Osteoblast (primary cell): ENCODE measurements around the gene VAV3. TPM values are rescaled to one million over a fixed set of nuclear protein-coding genes. Genes with fewer than 3 reads are reported as not detected.
"Not testable (repeated sequence)": the region's sequence is repeated elsewhere in the genome, so short reads cannot be mapped to it uniquely, and the experiment has no call there.

ENCODE experiments used
- DNase-seq: peaks from one replicate; pipeline ENCODE4 v3.0.0; 2011; ENCODE audit warnings: low spot score, mixed read lengths; ENCODE audit not compliant: insufficient read length; ENCODE audit errors: missing footprints
- H2AFZ ChIP-seq: 2 replicates; pipeline ENCODE4 v1.6.0; 2011; ENCODE audit warnings: mild to moderate bottlenecking, low read length
- H3K27ac ChIP-seq: 2 replicates; pipeline ENCODE4 v1.5.1; 2011; ENCODE audit warnings: mild to moderate bottlenecking, low read depth, low read length, moderate library complexity
- H3K27me3 ChIP-seq: 2 replicates; pipeline ENCODE4 v1.6.0; 2012; ENCODE audit warnings: mild to moderate bottlenecking, control low read depth, inconsistent platforms, low read length, moderate library complexity; ENCODE audit not compliant: insufficient read depth
- H3K36me3 ChIP-seq: 2 replicates; pipeline ENCODE4 v1.5.1; 2011; ENCODE audit warnings: mild to moderate bottlenecking, low read length, control low read depth, moderate library complexity; ENCODE audit not compliant: insufficient read depth
- H3K4me1 ChIP-seq: 2 replicates; pipeline ENCODE4 v1.5.1; 2011; ENCODE audit warnings: mild to moderate bottlenecking, low read length, control low read depth, moderate library complexity; ENCODE audit not compliant: insufficient read depth
- H3K4me2 ChIP-seq: 2 replicates; pipeline ENCODE4 v1.6.0; 2011; ENCODE audit warnings: mild to moderate bottlenecking, low read length; ENCODE audit not compliant: insufficient read depth
- H3K4me3 ChIP-seq: fragments of 200-600 bp; sonication (generic); 3 replicates; pipeline ENCODE4 v1.5.1; 2012; ENCODE audit warnings: mild to moderate bottlenecking, low read length, inconsistent platforms; ENCODE audit not compliant: insufficient read depth
- H3K79me2 ChIP-seq: 2 replicates; pipeline ENCODE4 v1.6.0; 2012; ENCODE audit warnings: mild to moderate bottlenecking, low read length, control low read depth, inconsistent platforms; ENCODE audit not compliant: insufficient read depth
- H3K9me3 ChIP-seq: 2 replicates; pipeline ENCODE4 v1.5.1; 2011; ENCODE audit warnings: low read depth, low read length, control low read depth
- H4K20me1 ChIP-seq: 2 replicates; pipeline ENCODE4 v1.6.0; 2012; ENCODE audit warnings: mild to moderate bottlenecking, low read length, control low read depth; ENCODE audit not compliant: insufficient read depth
- total RNA-seq: library from RNA; depleted of rRNA; stranded (reverse); fragments of >200 nt; gene quantifications from 2 replicates; pipeline ENCODE4 v1.2.3, GENCODE V29; 2012
- TF ChIP-seq, protein P1 (sequence below): IDR thresholded peaks from 2 replicates; pipeline ENCODE4 v1.5.1; 2011; ENCODE audit warnings: mild to moderate bottlenecking, low read depth, low read length, moderate library complexity; ENCODE audit errors: extremely low read depth

VAV3 gene
- total RNA-seq, 1 donor, result 0.72 TPM

- peak; percentile 19 for DNase-seq
- H2AFZ ChIP-seq, result no peak overlapping the region
- no peak overlapping the region for H3K4me3 ChIP-seq
- H3K4me1 ChIP-seq, result no peaks in the 10 kb centered on the region
- H4K20me1 ChIP-seq, result no peaks in the 10 kb centered on the region
- no peak overlapping the region for H3K4me2 ChIP-seq
- no peaks in the 10 kb centered on the region for H3K9me3 ChIP-seq
- peaks cover 2% of the 10 kb centered on the region for H3K27me3 ChIP-seq
- no peaks in the 10 kb centered on the region for H3K79me2 ChIP-seq
- no peak overlapping the region for H3K27ac ChIP-seq
- no peaks in the 10 kb centered on the region for H3K36me3 ChIP-seq
- TF ChIP-seq, protein P1, sequence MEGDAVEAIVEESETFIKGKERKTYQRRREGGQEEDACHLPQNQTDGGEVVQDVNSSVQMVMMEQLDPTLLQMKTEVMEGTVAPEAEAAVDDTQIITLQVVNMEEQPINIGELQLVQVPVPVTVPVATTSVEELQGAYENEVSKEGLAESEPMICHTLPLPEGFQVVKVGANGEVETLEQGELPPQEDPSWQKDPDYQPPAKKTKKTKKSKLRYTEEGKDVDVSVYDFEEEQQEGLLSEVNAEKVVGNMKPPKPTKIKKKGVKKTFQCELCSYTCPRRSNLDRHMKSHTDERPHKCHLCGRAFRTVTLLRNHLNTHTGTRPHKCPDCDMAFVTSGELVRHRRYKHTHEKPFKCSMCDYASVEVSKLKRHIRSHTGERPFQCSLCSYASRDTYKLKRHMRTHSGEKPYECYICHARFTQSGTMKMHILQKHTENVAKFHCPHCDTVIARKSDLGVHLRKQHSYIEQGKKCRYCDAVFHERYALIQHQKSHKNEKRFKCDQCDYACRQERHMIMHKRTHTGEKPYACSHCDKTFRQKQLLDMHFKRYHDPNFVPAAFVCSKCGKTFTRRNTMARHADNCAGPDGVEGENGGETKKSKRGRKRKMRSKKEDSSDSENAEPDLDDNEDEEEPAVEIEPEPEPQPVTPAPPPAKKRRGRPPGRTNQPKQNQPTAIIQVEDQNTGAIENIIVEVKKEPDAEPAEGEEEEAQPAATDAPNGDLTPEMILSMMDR, result no peak
Measured at GRCh38 chr1:107724648-107725047, 240.3 kb downstream of the VAV3 start.

DNA sequence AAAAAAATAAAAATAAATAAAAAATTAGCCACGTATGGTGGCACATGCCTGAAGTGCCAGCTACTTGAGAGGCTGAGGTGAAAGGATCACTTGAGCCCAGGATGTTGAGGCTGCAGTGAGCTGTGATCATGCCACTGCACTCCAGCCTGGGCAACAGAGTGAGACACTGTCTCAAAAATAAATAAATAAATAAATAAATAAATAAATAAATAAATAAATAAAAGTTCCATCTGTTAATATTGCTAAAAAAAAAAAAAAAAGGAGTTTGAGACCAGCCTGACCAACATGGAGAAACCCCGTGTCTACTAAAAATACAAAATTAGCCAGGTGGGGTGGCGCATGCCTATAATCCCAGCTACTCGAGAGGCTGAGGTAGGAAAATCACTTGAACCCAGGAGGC lies 244.8 kb downstream of the VAV3 start:
- H2AFZ ChIP-seq, H3K4me1 ChIP-seq, H3K4me2 ChIP-seq, H4K20me1 ChIP-seq, H3K79me2 ChIP-seq, H3K9me3 ChIP-seq, H3K4me3 ChIP-seq, DNase-seq, H3K27me3 ChIP-seq, H3K27ac ChIP-seq, H3K36me3 ChIP-seq: not testable (repeated sequence)

DNA sequence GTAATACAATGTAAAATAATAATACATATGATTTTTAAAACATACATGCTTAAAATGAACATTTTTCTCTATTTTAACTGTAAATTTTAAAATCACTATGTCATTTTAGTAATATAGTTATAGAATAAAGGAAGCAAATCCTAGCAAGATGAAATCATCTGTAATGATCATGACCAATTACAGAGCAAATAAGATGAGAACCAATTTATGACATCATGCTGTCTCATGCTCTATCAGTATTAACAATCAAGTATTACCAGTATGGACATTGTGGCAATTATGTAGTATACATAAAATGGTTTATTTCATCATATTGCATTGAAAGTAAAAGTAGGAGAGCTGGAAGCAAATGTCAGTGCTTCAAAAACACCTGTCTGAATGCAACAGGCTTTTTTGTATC lies 255.0 kb downstream of the VAV3 start:
- Histone ChIP-seq H3K27ac (no peak overlapping the region), H3K27me3 (no peaks in the 10 kb centered on the region), H3K79me2 (no peaks in the 10 kb centered on the region), H3K4me3 (no peak overlapping the region), H4K20me1 (no peaks in the 10 kb centered on the region), H3K36me3 (no peaks in the 10 kb centered on the region), H2AFZ (no peak overlapping the region), H3K4me1 (no peaks in the 10 kb centered on the region), H3K9me3 (no peaks in the 10 kb centered on the region), H3K4me2 (no peak overlapping the region)
- no peak for DNase-seq
- TF ChIP-seq, protein P1, result no peak

- Histone ChIP-seq H3K36me3 (no peaks in the 10 kb centered on the region), H3K27me3 (no peaks in the 10 kb centered on the region), H3K4me2 (no peak overlapping the region), H3K79me2 (no peaks in the 10 kb centered on the region), H3K4me1 (no peaks in the 10 kb centered on the region), H3K27ac (no peak overlapping the region), H4K20me1 (no peaks in the 10 kb centered on the region), H3K4me3 (no peak overlapping the region), H3K9me3 (no peaks in the 10 kb centered on the region), H2AFZ (no peak overlapping the region)
- TF ChIP-seq, protein P1, result no peak
- DNase-seq, result no peak
Measured at GRCh38 chr1:107707111-107707510, 257.9 kb downstream of the VAV3 start.
